Testis (tissue), 2 donors: ENCODE measurements around the gene SP2.

Source experiments
- CTCF ChIP-seq, 3 experiments: fragments of 450-650 bp in 2 of 3; fragments of 200-600 bp in 1 of 3; sonication (generic) in 1 of 3; IDR thresholded peaks; one replicate each; pipeline ENCODE4 v1.5.1; 2016 to 2019; ENCODE audit warnings: antibody characterized with exemption in 3 of 3, mild to moderate bottlenecking in 2 of 3, moderate library complexity in 1 of 3
- POLR2A ChIP-seq: fragments of 450-650 bp; IDR thresholded peaks from one replicate; pipeline ENCODE4 v1.6.1; 2017; ENCODE audit warnings: antibody characterized with exemption, mild to moderate bottlenecking, moderate library complexity

GRCh38 chr17:47846716-47847340 is 49.2 kb upstream of the SP2 start:
- TF ChIP-seq CTCF (IDR thresholded peaks at IDR 0.05) (no peak), POLR2A (no peak)
